ENCODE results near the gene PLLP.

PLLP gene

DNA sequence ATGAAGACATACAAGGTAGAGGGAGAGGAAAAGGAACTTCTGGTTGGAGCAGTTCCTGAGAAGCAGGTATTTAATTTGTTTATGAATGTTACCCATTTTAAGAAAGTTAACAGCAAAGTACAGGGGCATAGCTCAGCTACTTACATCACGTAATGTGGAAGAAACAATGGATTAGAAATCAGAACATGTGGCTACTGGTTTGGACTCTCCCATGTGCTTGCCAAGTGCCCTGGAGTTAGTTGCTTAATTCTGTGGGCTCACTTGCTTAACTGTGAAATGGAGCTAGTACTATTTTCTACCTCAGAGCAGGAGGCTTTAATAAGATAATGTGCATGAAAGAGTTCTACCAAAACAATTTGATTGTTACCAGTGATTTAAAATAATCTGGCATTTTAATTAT lies 71.0 kb downstream of the PLLP start:
- FAIRE-seq: no peak

DNA sequence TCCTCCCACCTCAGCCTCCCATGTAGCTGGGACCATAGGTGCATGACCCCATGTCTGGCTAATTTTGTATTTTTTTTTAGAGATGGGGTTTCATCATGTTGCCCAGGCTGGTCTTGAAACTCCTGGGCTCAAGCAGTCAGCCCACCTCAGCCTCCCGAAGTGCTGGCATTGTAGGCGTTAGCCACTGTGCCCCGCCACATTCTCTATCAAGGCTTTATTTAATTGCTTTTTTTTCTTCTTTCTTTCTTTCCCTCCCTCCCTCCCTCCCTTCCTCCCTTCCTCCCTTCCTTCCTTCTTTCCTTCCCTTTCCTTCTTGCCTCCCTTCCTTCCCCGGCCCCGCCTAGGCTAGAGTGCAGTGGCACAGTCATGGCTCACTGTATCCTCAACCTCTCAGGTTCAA lies 74.7 kb downstream of the PLLP start:
- no peak for FAIRE-seq

DNA sequence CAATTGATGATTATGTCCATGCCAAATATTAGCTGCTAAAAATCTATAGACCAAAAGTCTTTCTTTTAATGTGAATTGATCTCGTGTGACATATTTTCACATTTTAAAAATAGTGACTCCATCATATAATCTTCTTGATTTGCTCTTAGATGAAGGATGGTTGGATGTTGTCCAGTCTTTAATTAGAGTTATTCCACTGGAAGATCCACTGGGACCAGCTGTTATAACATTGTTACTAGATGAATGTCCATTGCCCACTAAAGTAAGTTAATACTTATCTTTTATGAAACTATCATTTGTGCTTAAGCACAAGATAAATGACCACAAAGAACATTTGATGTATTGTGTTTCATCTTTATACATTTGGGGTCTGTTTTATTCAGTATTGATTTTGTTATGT lies 75.5 kb downstream of the PLLP start:
- FAIRE-seq: no peak

All from islet of Langerhans (tissue), 1 donor.